T-helper 17 cell (primary cell): ENCODE data around the gene WIPF2. TPM values are rescaled to one million over a fixed set of nuclear protein-coding genes. Genes with fewer than 3 reads are reported as not detected.
A peak's percentile ranks its signal among the peaks of the same experiment; 100 is the strongest.
"Not testable (repeated sequence)": the region's sequence is repeated elsewhere in the genome, so short reads cannot be mapped to it uniquely, and the experiment has no call there.

Experiments used
- ATAC-seq: fragments of 150-1000 bp; cut with Tn5 transposase; 2 replicates; pipeline ENCODE4 v1.10.0; 2021; ENCODE audit warnings: mild to moderate bottlenecking, moderate library complexity
- DNase-seq, 3 donors: peaks; one replicate each; pipeline versions ENCODE4 v3.0.0 to v3.0.0-alpha.2; 2020 to 2021
- H3K9me3 ChIP-seq: one replicate; pipeline ENCODE4 v1.7.0; 2013; ENCODE audit warnings: low read length, mild to moderate bottlenecking; ENCODE audit not compliant: control insufficient read depth, poor library complexity, severe bottlenecking
- H3K27ac Mint-ChIP-seq: one replicate; pipeline ENCODE4 v1.8.0; 2022; ENCODE audit warnings: mild to moderate bottlenecking, moderate library complexity, mixed read lengths
- H3K27me3 Mint-ChIP-seq: one replicate; pipeline ENCODE4 v1.8.0; 2022; ENCODE audit warnings: mixed read lengths
- H3K36me3 Mint-ChIP-seq: one replicate; pipeline ENCODE4 v1.8.0; 2022; ENCODE audit warnings: low read depth, mixed read lengths
- H3K4me1 Mint-ChIP-seq: one replicate; pipeline ENCODE4 v1.8.0; 2022; ENCODE audit warnings: mild to moderate bottlenecking, mixed read lengths
- H3K4me3 Mint-ChIP-seq: one replicate; pipeline ENCODE4 v1.8.0; 2022; ENCODE audit warnings: mild to moderate bottlenecking, moderate library complexity, mixed read lengths
- total RNA-seq, 4 donors: library from RNA in 2 of 4; stranded (reverse) in 2 of 4; gene quantifications; one replicate each; pipeline ENCODE4 v1.2.3 and lab custom pipeline; 2022 to 2026

Gene WIPF2
- total RNA-seq, 2 donors from 2014 or later = 26.4 to 33.1 TPM

- no peak overlapping the region for H3K27ac Mint-ChIP-seq
- peaks cover 6% of the 10 kb centered on the region for H3K4me1 Mint-ChIP-seq
- no peak overlapping the region for H3K4me3 Mint-ChIP-seq
- no peaks in the 10 kb centered on the region for H3K27me3 Mint-ChIP-seq
- DNase-seq (no peak), ATAC-seq (no peak)
- no peaks in the 10 kb centered on the region for H3K36me3 Mint-ChIP-seq
- H3K9me3 ChIP-seq = no peaks in the 10 kb centered on the region
These were observed 39.0 kb upstream of the WIPF2 start for GRCh38 chr17:40179923-40180659.

- DNase-seq (no peak), ATAC-seq (no peak)
- H3K27me3 Mint-ChIP-seq = no peaks in the 10 kb centered on the region
- H3K4me1 Mint-ChIP-seq = peaks cover 6% of the 10 kb centered on the region
- no peak overlapping the region for H3K4me3 Mint-ChIP-seq
- H3K27ac Mint-ChIP-seq = no peak overlapping the region
- H3K9me3 ChIP-seq = no peaks in the 10 kb centered on the region
- H3K36me3 Mint-ChIP-seq = no peaks in the 10 kb centered on the region
These were observed 38.4 kb upstream of the WIPF2 start for GRCh38 chr17:40180694-40181093.

- no peak overlapping the region for H3K4me3 Mint-ChIP-seq
- no peaks in the 10 kb centered on the region for H3K9me3 ChIP-seq
- DNase-seq = no peak
- H3K27ac Mint-ChIP-seq = no peak overlapping the region
- H3K36me3 Mint-ChIP-seq = no peaks in the 10 kb centered on the region
- no peaks in the 10 kb centered on the region for H3K27me3 Mint-ChIP-seq
- peaks cover 6% of the 10 kb centered on the region for H3K4me1 Mint-ChIP-seq
- ATAC-seq = no peak
These were observed 37.9 kb upstream of the WIPF2 start for GRCh38 chr17:40181205-40181604.

- Mint-ChIP-seq H3K27me3 (no peaks in the 10 kb centered on the region), H3K36me3 (no peaks in the 10 kb centered on the region), H3K4me3 (no peak overlapping the region), H3K4me1 (no peaks in the 10 kb centered on the region), H3K27ac (no peak overlapping the region)
- ATAC-seq (no peak), DNase-seq (no peak)
- H3K9me3 ChIP-seq = no peaks in the 10 kb centered on the region
These were observed 36.5 kb upstream of the WIPF2 start for GRCh38 chr17:40182606-40183005.

- no peaks in the 10 kb centered on the region for H3K9me3 ChIP-seq
- H3K27me3 Mint-ChIP-seq = no peaks in the 10 kb centered on the region
- DNase-seq (no peak), ATAC-seq (no peak)
- H3K27ac Mint-ChIP-seq = no peak overlapping the region
- peaks cover 2% of the 10 kb centered on the region for H3K36me3 Mint-ChIP-seq
- H3K4me1 Mint-ChIP-seq = peaks cover 10% of the 10 kb centered on the region
- no peak overlapping the region for H3K4me3 Mint-ChIP-seq
These were observed 31.9 kb upstream of the WIPF2 start for GRCh38 chr17:40187238-40187637.

- no peaks in the 10 kb centered on the region for H3K9me3 ChIP-seq
- Mint-ChIP-seq H3K4me1 (peaks cover 10% of the 10 kb centered on the region), H3K27ac (peak overlapping the region; percentile 49), H3K4me3 (no peak overlapping the region), H3K36me3 (peaks cover 2% of the 10 kb centered on the region), H3K27me3 (no peaks in the 10 kb centered on the region)
- ATAC-seq (no peak), DNase-seq (no peak)
These were observed 30.4 kb upstream of the WIPF2 start for GRCh38 chr17:40188694-40189093.

GRCh38 chr17:40190197-40191021, 28.7 kb upstream of the WIPF2 start:
- no peaks in the 10 kb centered on the region for H3K27me3 Mint-ChIP-seq
- H3K9me3 ChIP-seq = no peaks in the 10 kb centered on the region
- DNase-seq = peak in 1 of 3 donors; percentile 19
- peaks cover 10% of the 10 kb centered on the region for H3K4me1 Mint-ChIP-seq
- peak overlapping the region; percentile 95 for H3K4me3 Mint-ChIP-seq
- peaks cover 2% of the 10 kb centered on the region for H3K36me3 Mint-ChIP-seq
- ATAC-seq = peak; percentile 55
- H3K27ac Mint-ChIP-seq = no peak overlapping the region

GRCh38 chr17:40191237-40192208, 27.6 kb upstream of the WIPF2 start:
- peaks cover 10% of the 10 kb centered on the region for H3K4me1 Mint-ChIP-seq
- peak overlapping the region; percentile 32 for H3K27ac Mint-ChIP-seq

GRCh38 chr17:40192961-40193360, 26.1 kb upstream of the WIPF2 start:
- Mint-ChIP-seq H3K4me3 (no peak overlapping the region), H3K27ac (no peak overlapping the region), H3K36me3 (peaks cover 2% of the 10 kb centered on the region), H3K4me1 (peaks cover 10% of the 10 kb centered on the region), H3K27me3 (no peaks in the 10 kb centered on the region)
- ATAC-seq = no peak
- no peaks in the 10 kb centered on the region for H3K9me3 ChIP-seq
- DNase-seq = no peak

More at GRCh38 chr17:40191237-40192208, 27.6 kb upstream of the WIPF2 start:
- H3K27me3 Mint-ChIP-seq = no peaks in the 10 kb centered on the region
- ATAC-seq (peak; percentile 91), DNase-seq (peak; percentile 50 to 53 (median 52))
- H3K4me3 Mint-ChIP-seq = peak overlapping the region; percentile 95
- H3K36me3 Mint-ChIP-seq = peaks cover 2% of the 10 kb centered on the region
- H3K9me3 ChIP-seq = no peaks in the 10 kb centered on the region

- Mint-ChIP-seq H3K27ac (no peak overlapping the region), H3K4me1 (peaks cover 13% of the 10 kb centered on the region), H3K36me3 (peaks cover 2% of the 10 kb centered on the region), H3K27me3 (no peaks in the 10 kb centered on the region), H3K4me3 (no peak overlapping the region)
- DNase-seq = no peak
- ATAC-seq = no peak
- H3K9me3 ChIP-seq = no peaks in the 10 kb centered on the region
These were observed 24.3 kb upstream of the WIPF2 start for GRCh38 chr17:40194821-40195220.

- Mint-ChIP-seq H3K27ac (no peak overlapping the region), H3K4me3 (no peak overlapping the region), H3K4me1 (peaks cover 6% of the 10 kb centered on the region), H3K27me3 (no peaks in the 10 kb centered on the region), H3K36me3 (no peaks in the 10 kb centered on the region)
- DNase-seq (no peak), ATAC-seq (no peak)
- H3K9me3 ChIP-seq = no peaks in the 10 kb centered on the region
These were observed 21.6 kb upstream of the WIPF2 start for GRCh38 chr17:40197550-40197949.

- not testable (repeated sequence) for H3K27me3 Mint-ChIP-seq, H3K4me1 Mint-ChIP-seq, H3K4me3 Mint-ChIP-seq, H3K27ac Mint-ChIP-seq, H3K36me3 Mint-ChIP-seq, DNase-seq, H3K9me3 ChIP-seq
- peak; percentile 38 for ATAC-seq
These were observed 21.1 kb upstream of the WIPF2 start for GRCh38 chr17:40197965-40198456.

GRCh38 chr17:40198576-40198975, 20.5 kb upstream of the WIPF2 start:
- Mint-ChIP-seq H3K4me1 (peaks cover 6% of the 10 kb centered on the region), H3K27ac (no peak overlapping the region), H3K36me3 (no peaks in the 10 kb centered on the region), H3K4me3 (no peak overlapping the region), H3K27me3 (no peaks in the 10 kb centered on the region)
- ATAC-seq (no peak), DNase-seq (no peak)
- H3K9me3 ChIP-seq = no peaks in the 10 kb centered on the region
